GM19372 (cell line): Measurements from ENCODE around the gene CARNS1.
A peak's percentile ranks its signal among the peaks of the same experiment; 100 is the strongest.

Experiments used
- ATAC-seq: cut with Tn5 transposase; IDR thresholded peaks from one replicate; pipeline ENCODE4 v1.9.1; 2021; ENCODE audit warnings: mild to moderate bottlenecking, low read depth, moderate library complexity; ENCODE audit not compliant: unreplicated experiment

CARNS1 gene

DNA sequence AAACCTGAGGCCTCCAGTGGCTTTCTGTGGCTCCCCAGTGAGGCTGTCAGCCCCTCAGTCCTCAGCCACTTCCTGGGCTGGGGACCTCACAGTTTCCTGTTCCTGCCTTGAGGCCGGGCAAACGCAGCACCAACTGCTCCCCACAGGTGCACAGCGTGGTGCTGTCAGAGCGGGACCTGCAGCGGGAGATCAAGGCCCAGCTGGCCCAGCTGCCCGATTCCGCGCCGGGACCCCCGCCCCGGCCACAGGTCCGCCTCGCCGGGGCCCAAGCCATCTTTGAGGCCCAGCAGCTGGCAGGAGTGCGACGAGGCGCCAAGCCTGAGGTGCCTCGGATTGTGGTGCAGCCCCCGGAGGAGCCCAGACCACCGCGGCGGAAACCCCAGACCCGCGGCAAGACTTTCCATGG lies 6.2 kb upstream of the CARNS1 start:
- ATAC-seq, result no peak

DNA sequence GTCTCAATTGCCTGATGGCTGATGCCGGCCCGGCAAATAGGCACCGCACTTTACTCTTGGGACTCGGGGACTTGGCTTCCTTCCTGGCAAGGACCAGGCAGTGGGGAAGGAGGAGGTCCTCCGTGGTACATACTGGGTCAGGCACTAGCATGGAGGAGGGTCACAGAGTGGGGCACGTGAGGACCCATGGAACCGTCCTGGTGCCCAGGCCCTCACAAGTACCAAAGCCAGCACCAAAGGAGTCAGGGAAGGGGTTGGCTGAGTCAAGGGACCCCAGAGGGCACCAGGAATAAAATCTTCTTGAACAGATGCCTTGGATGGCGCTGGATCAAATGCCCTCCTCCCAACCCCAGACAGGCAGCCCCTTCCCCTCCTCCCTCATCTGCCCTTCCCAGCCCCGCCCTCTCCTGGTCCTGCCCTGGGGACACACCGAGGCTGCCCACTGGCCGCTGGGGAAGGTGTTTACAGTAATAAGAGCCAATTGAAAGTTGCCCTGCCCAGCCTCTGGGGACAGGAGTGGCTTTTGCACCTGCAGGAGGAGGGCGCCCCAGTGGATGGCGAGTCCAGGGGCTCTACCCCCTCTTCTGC lies 5.6 kb upstream of the CARNS1 start:
- no peak for ATAC-seq

DNA sequence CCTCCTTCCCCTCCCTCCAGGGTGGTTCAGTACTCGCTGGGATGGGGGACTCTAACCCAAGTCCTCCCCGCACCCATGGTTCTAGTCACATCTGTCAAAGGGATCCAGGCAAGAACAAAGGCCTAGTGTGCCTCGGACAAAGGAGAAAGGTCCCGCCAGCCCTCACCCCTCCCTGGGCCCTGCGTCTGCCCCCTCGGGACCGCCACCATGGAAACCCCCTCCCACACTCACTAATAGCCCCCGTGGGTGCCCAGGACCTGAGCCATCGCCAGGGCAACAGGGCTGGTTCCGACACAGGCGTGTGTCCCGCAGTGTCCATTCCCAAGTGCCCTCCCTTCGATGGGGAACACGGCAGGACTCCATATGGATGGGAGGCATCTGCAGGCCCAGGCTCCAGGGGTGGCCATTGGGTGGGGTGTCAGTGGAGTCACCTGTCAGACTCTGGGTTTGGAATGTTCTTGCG lies 5.1 kb upstream of the CARNS1 start:
- ATAC-seq, result no peak

DNA sequence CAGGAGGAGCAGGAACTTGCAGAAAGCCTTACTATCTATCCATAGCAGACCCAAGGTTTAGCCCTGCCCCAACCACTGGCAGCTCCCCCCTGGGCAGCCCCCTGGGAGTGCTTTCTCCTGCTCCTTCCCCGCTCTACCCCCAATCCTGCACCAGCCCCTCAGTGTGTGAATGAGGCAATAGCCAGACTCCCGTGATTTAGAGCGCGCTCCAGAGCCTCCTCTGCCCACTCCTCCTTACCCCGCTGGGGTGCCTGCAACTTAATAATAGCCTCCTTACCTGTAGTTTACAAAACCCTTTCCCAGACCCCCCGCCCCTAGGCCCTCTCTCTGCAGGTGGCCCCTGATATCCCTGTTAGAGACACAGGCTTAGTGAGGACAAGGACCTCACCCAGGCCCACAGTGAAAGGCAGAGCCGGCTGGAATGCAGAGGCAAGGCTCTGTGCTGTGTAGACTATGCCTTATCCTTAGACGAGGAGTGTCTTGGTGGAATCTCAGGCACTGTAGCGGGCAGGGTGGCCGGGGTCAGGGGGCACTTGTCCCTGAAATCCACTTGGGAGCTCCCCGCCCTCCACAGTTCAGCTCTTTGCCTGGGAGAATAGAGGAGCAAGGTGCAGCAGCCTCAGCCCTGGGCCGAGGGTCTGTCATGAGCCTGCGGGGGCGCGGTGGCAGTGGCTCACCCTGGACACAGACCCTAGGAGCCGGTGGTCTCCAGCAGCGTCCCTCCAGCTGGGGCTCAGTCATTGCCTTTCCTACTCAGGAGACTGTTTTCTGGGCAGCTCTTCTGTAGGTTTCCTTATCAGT lies 4.3 kb upstream of the CARNS1 start:
- ATAC-seq, result no peak

DNA sequence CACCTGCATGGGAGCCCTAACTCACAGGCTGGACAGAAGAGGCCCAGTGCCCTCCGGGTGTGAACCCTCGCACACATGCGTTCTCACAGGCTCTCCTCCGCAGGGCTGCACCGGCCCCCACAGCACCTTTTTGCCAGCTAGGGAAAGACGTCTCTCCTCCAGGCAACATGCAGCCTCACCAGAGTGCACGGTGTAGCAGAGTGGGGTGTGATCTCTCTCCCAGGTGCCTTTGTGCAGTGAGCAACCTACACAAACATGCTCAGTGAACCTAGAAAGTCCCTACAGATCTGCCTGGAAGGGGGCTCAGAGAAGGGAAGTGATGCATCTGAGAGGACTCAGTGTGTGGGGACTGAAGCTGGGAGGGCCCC lies 3.7 kb upstream of the CARNS1 start:
- no peak for ATAC-seq

DNA sequence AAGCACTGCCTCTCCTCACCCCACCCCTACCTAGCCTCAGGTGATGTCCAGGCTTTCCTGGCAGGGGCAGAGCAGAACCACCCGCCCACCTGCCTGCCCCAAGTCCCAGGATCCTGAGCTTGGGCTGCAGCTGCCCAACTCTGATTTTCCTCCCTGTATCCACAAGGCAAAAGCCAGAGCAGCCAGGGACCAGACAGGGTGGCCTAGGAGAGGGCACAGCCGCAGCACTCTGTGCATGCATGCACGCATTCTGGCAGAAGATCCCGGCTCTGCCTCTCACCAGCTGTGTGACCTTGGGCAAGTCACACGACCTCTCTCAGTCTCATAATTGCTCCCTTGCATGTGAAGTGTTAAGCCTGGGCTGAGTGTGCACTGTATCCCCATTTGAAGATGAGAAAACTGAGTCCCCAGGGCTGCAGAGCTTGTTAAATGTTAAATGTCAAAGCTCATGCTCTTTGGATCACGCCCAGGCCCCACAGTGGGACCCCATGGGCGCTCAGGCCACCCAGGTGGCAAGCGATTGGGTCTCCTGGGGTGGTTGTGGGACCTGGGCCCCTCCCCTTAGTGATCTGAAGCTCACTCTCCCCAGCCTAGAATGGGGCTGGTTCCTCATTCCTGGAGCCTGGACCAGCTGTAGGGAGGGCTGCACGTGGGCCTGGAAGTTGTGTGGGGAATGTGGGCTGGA lies 2.8 kb upstream of the CARNS1 start:
- ATAC-seq, result no peak

DNA sequence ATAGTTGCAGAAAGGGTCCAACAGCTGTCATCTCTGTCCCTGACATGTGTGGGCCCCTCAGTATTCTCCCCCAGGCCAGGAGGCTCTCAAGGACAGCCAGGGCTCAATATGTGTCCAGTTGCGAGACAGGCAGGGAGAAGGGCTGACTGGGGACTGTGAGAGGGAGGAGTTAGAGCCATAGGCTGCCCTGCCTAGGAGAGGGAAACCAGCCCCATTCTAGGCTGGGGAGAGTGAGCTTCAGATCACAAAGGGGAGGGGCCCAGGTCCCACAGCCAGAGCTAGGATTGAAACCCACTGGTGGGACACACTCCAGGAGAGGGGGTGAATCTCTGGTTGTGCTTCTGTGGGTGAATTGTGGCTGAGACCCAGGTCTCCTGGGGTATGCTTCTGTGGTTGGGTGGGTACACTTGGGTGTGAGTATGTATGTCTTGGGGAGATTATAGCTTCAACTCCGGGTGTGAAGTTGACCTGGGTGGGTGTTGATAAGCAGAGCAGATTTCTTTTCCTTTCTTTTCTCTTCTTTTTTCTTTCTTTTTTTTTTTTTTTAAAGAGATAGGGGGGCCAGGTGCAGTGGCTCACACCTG lies 2.1 kb upstream of the CARNS1 start:
- ATAC-seq, result no peak

DNA sequence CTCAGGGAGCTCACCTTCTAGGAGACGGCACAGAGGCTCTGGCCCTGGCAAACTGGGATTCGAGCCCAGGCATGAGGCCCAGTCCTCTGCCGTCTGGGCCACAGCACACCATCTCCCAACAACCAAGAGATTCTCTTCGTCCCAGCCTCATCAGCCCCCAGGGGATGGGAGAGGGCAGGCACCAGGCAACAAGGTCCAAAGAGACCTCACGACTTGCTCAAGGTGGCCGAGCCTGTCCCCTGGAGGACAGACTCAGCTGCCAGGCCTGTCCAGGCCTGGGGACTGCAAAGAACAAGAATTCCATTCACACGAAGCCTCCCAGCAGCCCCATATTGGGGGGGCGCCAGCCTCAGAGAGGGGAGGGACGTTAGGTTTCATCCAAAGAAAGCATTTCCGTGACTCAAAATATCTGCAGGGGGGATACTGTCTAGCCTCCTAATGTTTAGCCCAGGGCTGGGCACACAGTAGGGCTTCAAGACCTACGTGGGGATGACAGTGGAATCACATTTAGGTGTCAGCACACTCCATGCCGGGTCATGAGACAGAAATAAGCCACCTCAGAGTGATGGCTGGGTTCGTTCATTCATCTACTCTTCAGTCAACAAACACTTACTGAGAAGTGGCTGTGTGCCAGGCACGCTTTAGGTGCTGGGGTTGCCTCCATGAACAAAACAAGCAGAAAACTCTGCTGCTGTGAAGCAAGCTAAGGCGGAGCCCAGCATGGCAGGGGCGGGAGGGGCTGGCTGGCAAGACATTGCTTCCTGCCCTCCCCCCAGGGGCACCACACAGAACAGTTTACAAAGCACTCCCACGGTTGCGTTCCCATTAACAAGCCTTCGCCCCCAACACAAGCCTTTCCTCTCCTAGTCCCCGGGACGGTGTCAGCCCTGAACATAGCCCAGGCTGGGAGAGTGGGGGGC lies 1.2 kb downstream of the CARNS1 start:
- ATAC-seq, result no peak

DNA sequence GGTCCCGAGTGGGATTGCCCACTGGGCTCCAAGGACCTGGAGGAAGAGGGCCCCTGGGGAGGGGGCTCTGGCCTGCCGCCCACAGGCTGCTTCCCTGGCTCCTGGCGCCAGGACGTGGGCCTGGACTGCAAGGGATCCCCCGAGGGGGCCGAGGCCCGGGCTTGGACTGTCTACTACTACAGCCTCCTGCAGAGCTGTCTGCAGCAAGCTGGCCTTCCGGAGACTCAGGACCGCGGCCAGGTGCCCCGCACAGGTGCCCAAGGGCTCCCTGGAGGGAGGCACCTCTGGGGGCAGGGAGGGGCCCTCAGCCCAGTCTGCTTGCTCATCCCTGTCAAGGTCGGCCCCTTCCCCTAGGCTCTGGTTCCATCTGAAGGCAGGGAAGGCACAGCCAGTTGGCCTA lies 1.9 kb downstream of the CARNS1 start:
- ATAC-seq, result no peak

DNA sequence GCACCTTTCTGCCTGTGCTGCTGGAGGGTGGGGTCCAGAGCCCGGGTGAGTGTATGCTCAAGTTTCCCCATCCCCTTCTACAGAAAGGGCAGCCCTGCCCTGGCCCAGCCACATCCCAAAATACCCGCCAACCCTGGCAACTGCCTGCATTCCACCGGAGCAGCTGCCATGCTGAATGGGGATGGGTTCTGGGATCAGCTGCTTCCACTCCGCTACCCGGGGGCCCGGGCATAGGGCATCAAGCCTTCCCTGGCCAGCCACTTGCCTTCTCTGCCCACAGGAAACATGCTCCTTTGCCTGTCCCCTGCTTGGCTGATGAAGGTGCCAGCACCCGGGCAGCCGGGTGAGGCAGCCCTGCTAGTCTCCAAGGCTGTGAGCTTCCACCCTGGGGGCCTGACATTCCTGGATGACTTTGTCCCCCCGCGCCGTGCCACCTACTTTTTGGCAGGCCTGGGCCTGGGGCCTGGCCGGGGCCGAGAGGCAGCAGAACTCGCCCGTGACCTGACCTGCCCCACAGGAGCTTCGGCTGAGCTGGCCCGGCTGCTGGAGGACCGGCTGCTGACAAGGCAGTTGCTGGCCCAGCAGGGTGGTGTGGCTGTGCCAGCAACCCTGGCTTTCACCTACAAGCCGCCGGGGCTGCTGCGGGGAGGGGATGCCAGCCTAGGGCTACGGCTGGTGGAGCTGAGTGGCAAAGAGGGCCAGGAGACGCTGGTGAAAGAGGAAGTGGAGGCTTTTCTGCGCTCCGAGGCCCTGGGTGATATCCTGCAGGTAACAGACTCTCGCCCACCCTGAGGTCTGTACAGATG lies 3.2 kb downstream of the CARNS1 start:
- no peak for ATAC-seq

DNA sequence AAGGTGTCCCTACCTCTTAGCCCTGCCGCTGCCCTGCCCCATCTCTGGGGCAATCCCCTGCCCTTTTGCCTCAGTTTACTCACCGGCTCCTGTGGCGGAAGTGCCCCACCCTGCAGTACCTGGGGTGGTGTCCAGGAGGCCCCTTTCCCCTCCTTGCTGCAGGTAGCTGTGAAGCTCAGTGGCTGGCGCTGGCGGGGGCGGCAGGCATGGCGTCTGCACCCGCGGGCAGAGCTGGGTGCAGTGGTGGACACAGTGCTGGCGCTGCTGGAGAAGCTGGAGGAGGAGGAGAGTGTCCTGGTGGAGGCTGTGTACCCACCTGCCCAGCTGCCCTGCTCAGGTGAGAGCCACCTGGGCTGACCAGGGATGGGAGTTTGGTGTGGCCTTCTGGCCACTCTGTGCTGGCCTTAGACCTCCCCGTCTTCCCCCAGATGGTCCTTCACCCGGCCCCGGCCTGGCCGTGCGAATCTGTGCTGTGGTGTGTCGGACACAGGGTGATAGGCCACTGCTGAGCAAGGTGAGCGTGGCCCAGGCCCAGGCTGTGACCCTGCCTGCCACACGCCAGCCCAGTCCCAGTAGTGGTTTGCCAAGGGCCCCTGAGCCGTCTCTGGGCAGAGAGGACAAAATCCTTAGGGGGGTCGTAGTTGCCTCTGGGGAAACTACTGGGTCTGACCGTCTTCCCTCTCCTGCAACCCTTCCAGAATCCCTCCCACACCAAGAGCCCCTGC lies 4.0 kb downstream of the CARNS1 start:
- ATAC-seq, result no peak

DNA sequence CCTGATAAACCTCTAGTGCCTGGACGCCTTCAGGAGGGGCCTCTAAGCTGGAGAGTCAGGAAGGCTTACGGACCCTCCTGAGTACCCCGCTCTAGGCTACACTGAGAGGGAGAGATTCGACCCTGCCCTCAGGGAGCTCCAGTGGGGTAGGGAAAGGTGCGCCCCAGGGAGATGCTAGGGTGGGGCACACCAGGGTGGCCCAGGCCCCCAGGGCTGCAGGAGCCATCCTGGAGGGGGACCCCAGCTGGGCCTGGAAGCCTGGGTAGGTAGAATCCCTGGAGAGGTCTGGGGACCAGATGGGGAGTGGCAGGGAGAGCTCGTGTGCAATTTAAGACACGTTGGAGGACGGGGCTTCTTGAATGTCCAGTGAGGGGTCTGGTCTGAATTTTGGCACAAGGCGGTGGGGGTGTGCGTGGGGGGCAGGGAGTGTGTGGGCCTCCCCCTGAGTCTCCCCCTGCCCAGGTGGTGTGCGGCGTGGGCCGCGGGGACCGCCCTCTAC lies 4.7 kb downstream of the CARNS1 start:
- no peak for ATAC-seq

DNA sequence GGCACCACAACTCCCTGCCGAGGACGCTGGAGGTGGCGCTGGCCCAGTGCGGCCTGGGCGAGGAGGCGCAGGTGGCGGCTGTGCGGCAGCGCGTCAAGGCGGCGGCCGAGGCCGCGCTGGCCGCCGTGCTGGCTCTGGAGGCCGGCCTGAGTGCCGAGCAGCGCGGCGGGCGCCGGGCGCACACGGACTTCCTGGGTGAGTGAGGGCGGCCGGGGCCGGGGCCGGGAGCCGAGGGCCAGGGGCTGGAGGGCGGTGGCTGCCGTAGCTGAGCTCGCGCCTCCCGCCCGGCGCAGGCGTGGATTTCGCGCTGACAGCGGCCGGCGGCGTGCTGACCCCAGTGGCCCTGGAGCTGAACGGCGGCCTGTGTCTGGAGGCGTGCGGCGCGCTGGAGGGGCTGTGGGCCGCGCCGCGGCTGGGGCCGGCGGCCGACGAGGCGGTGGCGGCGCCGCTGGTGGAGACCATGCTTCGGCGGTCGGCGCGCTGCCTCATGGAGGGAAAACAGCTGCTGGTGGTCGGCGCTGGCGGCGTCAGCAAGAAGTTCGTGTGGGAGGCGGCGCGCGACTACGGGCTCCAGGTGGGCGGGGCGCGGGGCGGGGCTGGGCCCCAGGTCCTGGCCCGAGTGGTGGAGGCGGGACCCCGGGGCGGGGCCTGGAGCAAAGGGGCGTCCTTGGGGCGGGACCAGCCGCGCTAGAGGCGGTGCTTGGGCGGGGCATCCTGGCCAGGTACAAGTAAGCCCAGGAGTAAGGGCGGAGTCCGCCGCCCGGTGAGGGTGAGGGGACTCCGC lies 5.4 kb downstream of the CARNS1 start:
- peak; percentile 85 for ATAC-seq

DNA sequence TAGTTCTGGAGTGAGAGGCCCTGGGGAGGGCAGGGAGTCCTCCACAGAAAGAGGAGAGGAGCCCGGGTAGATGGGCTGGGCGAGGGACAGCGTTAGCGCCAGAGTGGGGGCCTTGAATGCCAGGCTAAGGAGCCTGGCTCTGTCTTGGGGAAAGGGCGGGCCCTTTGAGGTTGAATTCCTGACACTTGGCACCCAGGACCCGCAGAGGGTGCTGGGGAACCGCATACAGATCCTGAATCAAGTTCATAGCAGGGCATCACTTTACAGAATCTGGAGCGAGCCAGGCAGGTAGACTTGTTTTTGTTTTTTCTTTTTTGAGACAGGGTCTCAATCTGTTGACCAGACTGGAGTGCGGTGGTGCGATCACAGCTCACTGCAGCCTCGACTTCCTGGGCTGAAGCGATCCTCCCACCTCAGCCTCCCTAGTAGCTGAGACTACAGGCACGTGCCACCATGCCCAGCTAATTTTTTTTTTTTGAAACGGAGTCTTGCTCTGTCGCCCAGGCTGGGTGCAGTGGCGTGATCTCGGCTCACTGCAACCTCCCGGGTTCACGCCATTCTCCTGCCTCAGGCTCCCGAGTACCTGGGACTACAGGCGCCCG lies 6.1 kb downstream of the CARNS1 start:
- no peak for ATAC-seq

DNA sequence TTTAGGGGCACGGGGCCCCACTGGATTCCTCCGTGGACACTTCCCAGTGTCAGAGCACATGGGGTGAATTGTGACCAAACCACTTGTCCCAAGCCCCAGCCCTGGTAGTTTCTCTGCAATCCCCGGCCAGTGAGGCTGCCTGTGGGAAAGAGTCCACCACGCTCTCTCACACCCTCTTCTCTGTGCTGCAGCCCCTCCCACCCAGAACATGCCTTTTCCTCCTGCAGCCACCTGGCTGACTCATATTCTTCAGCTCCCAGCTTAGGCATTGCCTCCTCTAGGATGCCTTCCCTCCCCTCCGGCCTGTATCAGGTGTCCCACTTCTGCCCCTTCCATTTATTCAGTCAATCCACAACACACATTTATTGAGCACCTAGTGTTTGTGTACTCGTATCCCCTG lies 7.4 kb downstream of the CARNS1 start:
- ATAC-seq, result no peak

DNA sequence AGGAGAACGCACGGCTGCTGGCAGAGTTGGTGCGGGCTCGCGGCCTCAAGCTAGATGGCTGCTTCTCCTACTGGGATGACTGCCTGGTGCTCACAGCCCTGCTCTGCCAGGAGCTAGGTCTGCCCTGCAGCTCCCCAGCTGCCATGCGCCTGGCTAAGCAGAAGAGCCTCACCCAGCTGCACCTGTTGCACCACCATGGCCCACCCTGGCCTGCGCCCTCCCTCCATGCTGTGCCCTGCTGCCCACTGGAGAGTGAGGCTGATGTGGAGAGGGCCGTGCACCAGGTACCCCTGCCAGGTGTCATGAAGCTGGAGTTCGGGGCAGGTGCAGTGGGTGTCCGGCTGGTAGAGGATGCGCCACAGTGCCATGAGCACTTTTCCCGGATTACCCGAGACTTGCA lies 8.0 kb downstream of the CARNS1 start:
- ATAC-seq, result no peak

DNA sequence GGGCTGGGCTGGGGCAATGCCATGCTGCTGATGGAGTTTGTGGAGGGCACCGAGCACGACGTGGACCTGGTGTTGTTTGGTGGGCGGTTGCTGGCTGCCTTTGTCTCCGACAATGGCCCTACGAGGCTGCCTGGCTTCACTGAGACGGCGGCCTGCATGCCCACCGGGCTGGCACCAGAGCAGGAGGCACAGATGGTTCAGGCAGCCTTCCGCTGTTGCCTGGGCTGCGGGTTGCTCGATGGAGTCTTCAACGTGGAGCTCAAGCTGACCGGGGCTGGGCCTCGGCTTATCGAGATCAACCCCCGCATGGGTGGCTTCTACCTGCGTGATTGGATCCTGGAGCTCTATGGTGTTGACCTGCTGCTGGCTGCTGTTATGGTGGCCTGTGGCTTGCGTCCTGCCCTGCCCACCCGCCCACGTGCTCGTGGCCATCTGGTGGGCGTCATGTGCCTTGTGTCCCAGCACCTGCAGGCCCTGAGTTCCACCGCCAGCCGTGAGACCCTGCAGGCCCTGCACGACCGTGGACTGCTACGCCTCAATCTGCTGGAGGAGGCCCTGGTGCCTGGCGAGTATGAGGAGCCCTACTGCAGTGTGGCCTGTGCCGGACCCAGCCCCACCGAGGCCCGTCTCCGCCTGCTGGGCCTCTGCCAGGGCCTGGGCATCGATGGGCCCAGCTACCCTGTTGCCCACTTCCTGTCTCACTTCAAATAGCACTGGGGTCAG lies 8.6 kb downstream of the CARNS1 start:
- ATAC-seq, result no peak
